Activated naive CD8-positive, alpha-beta T cell treated with anti-CD3 and anti-CD28 coated beads, Interleukin-2, amount 10 ng/mL, durations not matched to agents 7 days and 5 days (primary cell): ENCODE results near the gene CDK11B. TPM values are rescaled to one million over a fixed set of nuclear protein-coding genes. Genes with fewer than 3 reads are reported as not detected.
A peak's percentile ranks its signal among the peaks of the same experiment; 100 is the strongest.
"Not testable (repeated sequence)": the region's sequence is repeated elsewhere in the genome, so short reads cannot be mapped to it uniquely, and the experiment has no call there.

Experiments
- ATAC-seq: fragments of 150-1000 bp; cut with Tn5 transposase; one replicate; pipeline ENCODE4 v1.10.0; 2021; ENCODE audit warnings: low read depth, moderate library complexity
- POLR2A ChIA-PET: fragments of 350-600 bp; sonication (Branson Sonifier 250); formaldehyde crosslinking; loops from one replicate; lab custom pipeline; 2021; ENCODE audit warnings: antibody characterized with exemption; lab: Charles Lee
- DNase-seq: peaks from one replicate; pipeline ENCODE4 v3.0.0; 2021
- H3K27ac Mint-ChIP-seq: one replicate; pipeline ENCODE4 v1.8.0; 2022; ENCODE audit warnings: mild to moderate bottlenecking, mixed read lengths
- H3K27me3 Mint-ChIP-seq: one replicate; pipeline ENCODE4 v1.8.0; 2022; ENCODE audit warnings: mild to moderate bottlenecking, moderate library complexity, mixed read lengths
- H3K36me3 Mint-ChIP-seq: one replicate; pipeline ENCODE4 v1.8.0; 2021; ENCODE audit warnings: mild to moderate bottlenecking, mixed read lengths
- H3K4me1 Mint-ChIP-seq: one replicate; pipeline ENCODE4 v1.8.0; 2021; ENCODE audit warnings: mixed read lengths
- H3K4me3 Mint-ChIP-seq: one replicate; pipeline ENCODE4 v1.8.0; 2022; ENCODE audit warnings: mild to moderate bottlenecking, moderate library complexity, mixed read lengths
- H3K9me3 Mint-ChIP-seq: one replicate; pipeline ENCODE4 v1.8.0; 2021; ENCODE audit warnings: mixed read lengths
- total RNA-seq, 2 experiments: library from RNA; stranded (reverse); gene quantifications; one replicate each; pipeline ENCODE4 v1.2.3, GENCODE V29; 2021

CDK11B gene
- total RNA-seq, 2 experiments from 2014 or later: 40.8 to 42.3 TPM

- H3K27me3 Mint-ChIP-seq, H3K9me3 Mint-ChIP-seq, H3K36me3 Mint-ChIP-seq, POLR2A ChIA-PET, H3K4me1 Mint-ChIP-seq: not testable (repeated sequence)
- H3K4me3 Mint-ChIP-seq: peak within 1 kb of the TSS; percentile 71
- peak within 1 kb of the TSS; percentile 89 for H3K27ac Mint-ChIP-seq
- ATAC-seq: peak; percentile 80
- DNase-seq: peak; percentile 94
These were observed 34.2 kb upstream of the CDK11B start, which contains the start of gene SLC35E2B for GRCh38 chr1:1692714-1693647. Gene SLC35E2B, minus strand, starts transcription at chr1:1692795. Its CDS starts 16,096 bp downstream, at chr1:1676699.

DNA sequence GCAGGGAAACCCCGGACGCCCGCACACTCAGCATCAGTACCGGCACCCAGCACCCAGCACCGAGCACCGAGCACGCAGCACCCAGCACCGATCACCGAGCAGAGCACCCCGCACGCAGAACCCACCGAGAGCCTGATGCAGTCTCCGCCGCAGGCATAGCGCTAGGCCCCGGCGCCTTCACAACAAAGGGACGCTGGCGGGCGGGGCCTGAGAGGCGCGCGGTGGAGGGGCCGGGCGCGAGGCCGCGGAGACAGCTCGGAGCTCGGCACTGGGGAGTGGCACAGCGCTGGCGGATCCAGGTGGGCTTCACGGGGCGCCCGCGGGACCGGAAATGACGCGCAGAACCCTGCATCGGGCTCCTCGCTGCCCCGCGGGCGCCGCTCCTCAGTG, 33.5 kb upstream of the CDK11B start:
- H3K9me3 Mint-ChIP-seq, H3K4me1 Mint-ChIP-seq, POLR2A ChIA-PET, H3K36me3 Mint-ChIP-seq, H3K27me3 Mint-ChIP-seq: not testable (repeated sequence)
- ATAC-seq: peak; percentile 71
- Mint-ChIP-seq H3K4me3 (peak overlapping the region; percentile 71), H3K27ac (peak overlapping the region; percentile 89)
- peak; percentile 88 for DNase-seq

- POLR2A ChIA-PET, H3K27ac Mint-ChIP-seq, H3K36me3 Mint-ChIP-seq, ATAC-seq, DNase-seq, H3K4me1 Mint-ChIP-seq, H3K27me3 Mint-ChIP-seq, H3K9me3 Mint-ChIP-seq, H3K4me3 Mint-ChIP-seq: not testable (repeated sequence)
These were observed 32.6 kb upstream of the CDK11B start for GRCh38 chr1:1691443-1691842.

DNA sequence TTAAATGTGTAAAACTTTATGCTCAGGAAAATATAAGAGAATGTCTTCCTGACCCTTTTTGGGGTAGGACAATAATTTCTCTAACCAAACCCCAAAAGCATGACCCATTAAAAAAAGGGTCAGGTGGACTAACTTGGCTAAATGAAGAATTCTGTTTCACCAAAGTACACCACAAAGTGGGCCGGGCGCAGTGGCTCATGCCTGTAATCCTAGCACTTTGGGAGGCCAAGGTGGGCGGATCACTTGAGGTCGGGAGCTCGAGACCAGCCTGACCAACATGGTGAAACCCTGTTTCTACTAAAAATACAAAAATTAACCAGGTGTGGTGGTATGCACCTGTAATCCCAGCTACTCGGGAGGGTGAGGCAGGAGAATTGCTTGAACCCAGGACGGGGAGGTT, 30.7 kb upstream of the CDK11B start:
- H3K36me3 Mint-ChIP-seq, ATAC-seq, POLR2A ChIA-PET, H3K4me1 Mint-ChIP-seq, H3K27ac Mint-ChIP-seq, DNase-seq, H3K4me3 Mint-ChIP-seq, H3K27me3 Mint-ChIP-seq, H3K9me3 Mint-ChIP-seq: not testable (repeated sequence)

GRCh38 chr1:1687846-1688245, 29.0 kb upstream of the CDK11B start:
- ATAC-seq (no peak), DNase-seq (no peak)
- H3K9me3 Mint-ChIP-seq: no peaks in the 10 kb centered on the region
- peaks cover 6% of the 10 kb centered on the region for H3K4me1 Mint-ChIP-seq
- H3K27ac Mint-ChIP-seq: no peak overlapping the region
- peaks cover 10% of the 10 kb centered on the region for H3K36me3 Mint-ChIP-seq
- POLR2A ChIA-PET: no interaction called here
- H3K4me3 Mint-ChIP-seq: no peak overlapping the region
- no peaks in the 10 kb centered on the region for H3K27me3 Mint-ChIP-seq

DNA sequence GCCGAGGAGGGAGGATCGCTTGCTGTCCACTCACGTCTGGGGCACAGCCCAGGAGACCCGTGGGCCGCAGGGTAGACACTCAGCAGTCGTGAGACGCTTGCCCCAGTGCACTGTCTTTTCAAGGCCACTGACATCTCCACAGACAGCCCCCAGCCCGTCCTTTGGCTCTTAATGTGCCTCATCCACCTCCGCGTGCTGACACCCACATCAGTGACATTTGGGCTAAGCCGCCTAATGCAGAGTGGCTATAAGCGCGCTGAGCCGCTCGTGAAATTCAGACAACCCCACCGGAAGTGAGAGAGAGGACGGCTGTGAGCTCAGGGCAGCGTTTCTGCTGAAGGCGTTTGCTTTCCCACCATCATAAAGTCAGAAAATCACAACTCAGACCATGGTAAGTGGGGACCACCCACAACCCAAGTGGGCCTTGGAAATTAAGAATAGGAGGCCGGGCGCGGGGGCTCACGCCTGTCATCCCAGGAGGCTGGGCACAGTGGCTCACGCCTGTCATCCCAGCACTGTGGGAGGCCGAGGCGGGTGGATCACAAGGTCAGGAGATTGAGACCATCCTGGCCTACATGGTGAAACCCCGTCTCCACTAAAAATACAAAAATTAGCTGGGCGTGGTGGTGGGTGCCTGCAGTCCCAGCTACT, 25.4 kb upstream of the CDK11B start:
- POLR2A ChIA-PET: no interaction called here
- Mint-ChIP-seq H3K27me3 (no peaks in the 10 kb centered on the region), H3K4me3 (no peak overlapping the region), H3K36me3 (peaks cover 7% of the 10 kb centered on the region), H3K27ac (no peak overlapping the region), H3K4me1 (peaks cover 9% of the 10 kb centered on the region), H3K9me3 (no peaks in the 10 kb centered on the region)
- DNase-seq (no peak), ATAC-seq (no peak)

DNA sequence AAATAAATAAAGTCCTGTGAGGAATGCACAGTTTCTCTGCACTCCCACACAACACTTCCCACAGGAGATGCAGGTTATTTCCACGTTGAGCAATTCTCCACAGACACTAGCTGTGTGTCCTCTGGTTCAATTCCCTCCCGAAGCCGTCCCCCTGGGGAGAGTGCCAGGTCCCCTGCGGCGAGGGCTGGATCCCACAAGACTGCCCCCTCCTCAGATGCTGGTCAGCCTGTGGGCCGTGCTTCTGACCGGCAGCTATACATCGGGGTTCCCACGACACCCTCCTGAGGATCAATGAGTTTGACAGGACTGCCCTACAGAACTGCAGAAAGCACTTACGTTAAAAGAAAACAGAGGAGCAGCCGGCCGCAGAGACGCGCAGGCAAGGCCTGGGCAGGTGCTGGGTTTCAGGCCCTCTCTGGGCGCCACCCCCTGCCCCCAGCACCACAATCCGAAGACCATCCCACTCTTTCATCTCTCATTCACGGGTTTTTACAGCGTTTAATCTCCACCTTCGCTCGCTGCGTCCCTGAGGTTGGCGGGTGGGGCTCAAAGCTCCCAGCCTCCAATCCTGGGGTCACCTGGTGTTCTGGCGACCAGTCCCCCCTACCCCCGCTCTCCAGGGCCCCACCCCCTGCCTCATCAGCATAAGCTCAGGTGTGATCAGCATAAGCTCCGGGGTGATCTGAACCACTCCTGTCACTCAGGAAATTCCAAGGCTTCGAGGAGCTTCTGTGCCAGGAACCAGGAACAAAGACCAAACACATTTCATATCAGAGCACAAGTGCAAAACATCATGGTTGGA, 24.5 kb upstream of the CDK11B start:
- no peak overlapping the region for H3K4me3 Mint-ChIP-seq
- peaks cover 7% of the 10 kb centered on the region for H3K36me3 Mint-ChIP-seq
- DNase-seq (no peak), ATAC-seq (no peak)
- H3K27me3 Mint-ChIP-seq: no peaks in the 10 kb centered on the region
- peaks cover 13% of the 10 kb centered on the region for H3K4me1 Mint-ChIP-seq
- POLR2A ChIA-PET: no interaction called here
- no peaks in the 10 kb centered on the region for H3K9me3 Mint-ChIP-seq
- H3K27ac Mint-ChIP-seq: no peak overlapping the region

DNA sequence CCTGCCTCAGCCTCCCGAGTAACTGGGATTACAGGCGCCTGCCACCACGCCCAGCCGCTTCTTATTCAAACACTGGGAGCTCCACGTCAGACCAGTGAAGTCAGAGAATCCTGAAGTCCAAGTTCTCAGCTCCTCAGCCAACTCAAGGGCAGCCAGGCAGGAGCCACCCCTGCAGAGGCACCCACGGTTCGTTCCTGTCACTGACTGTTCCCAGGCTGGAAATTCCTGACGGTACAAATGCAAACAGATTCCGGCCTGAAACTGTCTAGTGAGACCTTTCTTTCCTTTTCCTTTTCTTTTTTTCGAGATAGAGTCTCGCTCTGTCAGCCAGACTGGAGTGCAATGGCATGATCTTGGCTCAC, 22.1 kb upstream of the CDK11B start:
- DNase-seq (no peak), ATAC-seq (no peak)
- no peaks in the 10 kb centered on the region for H3K9me3 Mint-ChIP-seq
- H3K4me3 Mint-ChIP-seq: no peak overlapping the region
- peak overlapping the region; percentile 45 for H3K27ac Mint-ChIP-seq
- POLR2A ChIA-PET: no interaction called here
- no peaks in the 10 kb centered on the region for H3K27me3 Mint-ChIP-seq
- peaks cover 2% of the 10 kb centered on the region for H3K36me3 Mint-ChIP-seq
- peaks cover 18% of the 10 kb centered on the region for H3K4me1 Mint-ChIP-seq

DNA sequence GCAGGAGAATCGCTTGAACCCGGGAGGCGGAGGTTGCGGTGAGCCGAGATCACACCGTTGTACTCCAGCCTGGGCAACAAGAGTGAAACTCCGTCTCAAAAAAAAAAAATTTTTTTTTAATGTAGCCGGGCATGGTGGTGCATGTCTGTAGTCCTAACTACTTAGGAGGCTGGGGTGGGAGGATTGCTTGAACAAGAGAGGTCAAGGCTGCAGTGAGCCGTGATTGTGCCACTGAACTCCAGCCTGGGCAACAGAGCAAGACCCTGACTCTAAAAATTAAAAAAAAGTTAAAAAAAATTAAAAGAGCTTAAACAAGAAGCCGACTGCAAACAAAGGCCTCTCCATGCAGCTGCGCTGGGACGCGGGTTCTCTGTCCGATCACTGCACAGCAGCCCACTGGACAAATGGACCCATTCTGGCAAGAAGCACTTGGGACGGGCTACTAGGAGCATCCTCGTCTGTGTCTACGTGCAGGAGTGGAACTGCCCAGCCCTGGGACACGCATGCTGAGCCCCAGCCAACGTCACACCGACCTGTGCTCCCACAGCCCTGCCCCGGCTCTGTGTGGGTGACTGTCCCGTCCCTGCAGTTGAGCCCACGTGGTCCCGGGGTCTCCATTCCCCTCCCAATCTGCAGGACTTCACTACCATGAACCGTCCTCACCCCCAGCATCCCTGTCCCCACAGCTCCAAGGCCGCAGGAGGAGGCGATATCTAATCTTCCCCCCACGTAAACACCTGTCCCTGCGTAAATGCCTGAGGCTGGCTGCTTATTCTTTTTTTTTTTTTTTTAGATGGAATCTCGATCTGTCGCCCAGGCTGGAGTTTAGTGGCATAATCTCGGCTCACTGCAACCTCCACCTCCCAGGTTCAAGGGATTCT, 21.5 kb upstream of the CDK11B start:
- H3K27me3 Mint-ChIP-seq: no peaks in the 10 kb centered on the region
- DNase-seq (no peak), ATAC-seq (no peak)
- peaks cover 16% of the 10 kb centered on the region for H3K4me1 Mint-ChIP-seq
- H3K9me3 Mint-ChIP-seq: no peaks in the 10 kb centered on the region
- H3K4me3 Mint-ChIP-seq: no peak overlapping the region
- H3K36me3 Mint-ChIP-seq: no peaks in the 10 kb centered on the region
- peak overlapping the region; percentile 45 for H3K27ac Mint-ChIP-seq
- POLR2A ChIA-PET: no interaction called here

GRCh38 chr1:1678581-1679380, 20.0 kb upstream of the CDK11B start:
- POLR2A ChIA-PET: interaction anchor here (1.8 to 2.5 kb wide), 2 partner anchors 13 to 49 kb away, joined by 8 to 17 read pairs; no protein-coding TSS in a partner anchor
- peak overlapping the region; percentile 90 for H3K27ac Mint-ChIP-seq
- peak overlapping the region; percentile 81 for H3K4me3 Mint-ChIP-seq
- peaks cover 16% of the 10 kb centered on the region for H3K4me1 Mint-ChIP-seq
- no peaks in the 10 kb centered on the region for H3K27me3 Mint-ChIP-seq
- peak; percentile 74 for DNase-seq
- H3K9me3 Mint-ChIP-seq: no peaks in the 10 kb centered on the region
- peak; percentile 59 for ATAC-seq
- H3K36me3 Mint-ChIP-seq: no peaks in the 10 kb centered on the region

DNA sequence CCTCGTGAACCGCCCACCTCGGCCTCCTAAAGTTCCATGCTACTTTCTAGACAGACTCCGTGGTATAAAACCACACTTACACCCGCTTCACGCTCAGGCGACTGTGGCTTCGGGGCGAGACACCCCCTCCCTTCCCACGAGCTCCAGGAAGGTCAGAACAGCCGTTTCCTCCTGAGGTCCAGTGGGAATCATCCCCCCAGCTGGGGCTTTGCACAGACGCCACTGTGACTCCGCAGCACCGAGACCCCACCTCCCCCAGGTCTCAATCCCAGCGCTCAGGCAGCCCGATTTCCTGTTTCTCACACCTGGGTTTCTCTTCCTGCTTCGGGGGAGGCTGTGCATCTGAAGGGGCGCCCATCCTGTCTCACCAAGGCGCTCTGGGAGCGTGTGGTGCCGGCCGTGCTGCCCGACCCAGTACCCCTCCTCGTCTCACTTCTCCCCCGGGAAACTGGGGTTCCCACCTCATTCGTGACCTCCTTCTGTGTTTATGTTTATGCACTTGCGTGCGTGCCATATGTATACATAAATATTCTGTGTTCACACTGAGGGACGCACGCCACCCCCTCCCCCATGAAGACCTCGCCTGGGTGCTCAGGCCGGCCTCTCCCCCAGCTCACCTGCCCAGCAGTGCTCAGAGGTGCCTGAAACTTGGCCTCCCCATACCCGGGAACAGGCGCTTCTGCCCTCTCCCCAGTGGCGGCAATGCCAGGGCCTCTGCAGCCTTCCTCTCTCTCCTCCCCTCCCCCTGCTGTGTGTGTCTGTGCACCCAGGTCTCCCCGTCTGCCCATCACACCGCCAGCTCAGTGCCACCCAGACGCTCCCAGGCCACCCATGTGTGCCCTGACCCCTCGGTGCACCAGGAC, 19.1 kb upstream of the CDK11B start:
- peak overlapping the region; percentile 90 for H3K27ac Mint-ChIP-seq
- H3K36me3 Mint-ChIP-seq: peaks cover 2% of the 10 kb centered on the region
- ATAC-seq (peak; percentile 73), DNase-seq (peak; percentile 69)
- peaks cover 16% of the 10 kb centered on the region for H3K4me1 Mint-ChIP-seq
- POLR2A ChIA-PET: interaction anchor here (0.6 to 2.5 kb wide), 4 partner anchors 11 to 48 kb away, joined by 3 to 17 read pairs (median 6); no protein-coding TSS in a partner anchor
- no peaks in the 10 kb centered on the region for H3K27me3 Mint-ChIP-seq
- peak overlapping the region; percentile 81 for H3K4me3 Mint-ChIP-seq
- no peaks in the 10 kb centered on the region for H3K9me3 Mint-ChIP-seq
